ENCODE results near the gene MACROD2.

The MACROD2 gene

GRCh38 chr20:16025084-16025483 lies 2029.8 kb downstream of the MACROD2 start:
- DNase-seq (ENCODE audit: low read depth): no peak

GRCh38 chr20:16027686-16028085 lies 2032.4 kb downstream of the MACROD2 start:
- DNase-seq (ENCODE audit: low read depth): no peak

GRCh38 chr20:16028923-16029322 lies 2033.6 kb downstream of the MACROD2 start:
- no peak for DNase-seq (ENCODE audit: low read depth)

- DNase-seq (ENCODE audit: low read depth): no peak
Observed at GRCh38 chr20:16030253-16030652, 2034.9 kb downstream of the MACROD2 start.

GRCh38 chr20:16035576-16035975 lies 2040.3 kb downstream of the MACROD2 start:
- DNase-seq (ENCODE audit: low read depth): no peak

GRCh38 chr20:16036331-16036730 lies 2041.0 kb downstream of the MACROD2 start:
- DNase-seq (ENCODE audit: low read depth): no peak

- DNase-seq (ENCODE audit: low read depth): no peak
Observed at GRCh38 chr20:16040742-16041141, 2045.4 kb downstream of the MACROD2 start.

- no peak for DNase-seq (ENCODE audit: low read depth)
Observed at GRCh38 chr20:16042731-16043130, 2047.4 kb downstream of the MACROD2 start.

GRCh38 chr20:16043931-16044330 lies 2048.6 kb downstream of the MACROD2 start:
- no peak for DNase-seq (ENCODE audit: low read depth)

- no peak for DNase-seq (ENCODE audit: low read depth)
Observed at GRCh38 chr20:16048876-16049275, 2053.6 kb downstream of the MACROD2 start.

GRCh38 chr20:16049529-16050093 lies 2054.3 kb downstream of the MACROD2 start:
- no peak for DNase-seq (ENCODE audit: low read depth)

GRCh38 chr20:16050366-16050765 lies 2055.1 kb downstream of the MACROD2 start:
- DNase-seq (ENCODE audit: low read depth): no peak

- no peak for DNase-seq (ENCODE audit: low read depth)
Observed at GRCh38 chr20:16051968-16052367, 2056.7 kb downstream of the MACROD2 start.

GRCh38 chr20:16052456-16052855 lies 2057.1 kb downstream of the MACROD2 start:
- DNase-seq (ENCODE audit: low read depth): no peak

GRCh38 chr20:16054985-16055384 lies 2059.7 kb downstream of the MACROD2 start:
- DNase-seq (ENCODE audit: low read depth): no peak

GRCh38 chr20:16057651-16058050 lies 2062.3 kb downstream of the MACROD2 start:
- no peak for DNase-seq (ENCODE audit: low read depth)

GRCh38 chr20:16058268-16058667 lies 2063.0 kb downstream of the MACROD2 start:
- DNase-seq (ENCODE audit: low read depth): no peak

GRCh38 chr20:16059841-16060240 lies 2064.5 kb downstream of the MACROD2 start:
- no peak for DNase-seq (ENCODE audit: low read depth)

GRCh38 chr20:16061351-16061750 lies 2066.0 kb downstream of the MACROD2 start:
- no peak for DNase-seq (ENCODE audit: low read depth)

GRCh38 chr20:16062661-16063581 lies 2067.6 kb downstream of the MACROD2 start:
- no peak for DNase-seq (ENCODE audit: low read depth)

- no peak for DNase-seq (ENCODE audit: low read depth)
Observed at GRCh38 chr20:16063881-16064280, 2068.6 kb downstream of the MACROD2 start.

- no peak for DNase-seq (ENCODE audit: low read depth)
Observed at GRCh38 chr20:16064989-16065707, 2069.8 kb downstream of the MACROD2 start.

- no peak for DNase-seq (ENCODE audit: low read depth)
Observed at GRCh38 chr20:16066571-16066970, 2071.3 kb downstream of the MACROD2 start.
